ENCODE measurements around the gene USP8.

Gene USP8

DNA sequence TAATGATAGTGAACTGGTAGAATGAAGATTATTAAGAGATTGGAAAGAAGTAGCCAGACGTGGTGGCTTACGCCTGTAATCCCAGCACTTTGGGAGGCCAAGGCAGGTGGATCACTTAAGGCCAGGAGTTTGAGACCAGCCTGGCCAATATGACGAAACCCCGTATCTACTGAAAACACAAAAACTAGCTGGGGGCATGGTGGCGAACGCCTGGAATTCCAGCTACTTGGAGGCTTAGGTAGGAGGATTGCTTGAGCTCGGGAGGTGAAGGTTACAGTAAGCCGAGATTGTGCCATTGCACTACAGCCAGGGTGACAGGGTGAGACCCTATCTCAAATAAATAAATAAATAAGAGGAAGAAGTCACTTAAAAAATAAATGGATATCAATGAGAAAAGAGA, 14.0 kb downstream of the USP8 start:
- FAIRE-seq (peak; percentile 16), DNase-seq (ENCODE audit: insufficient read length, low spot score) (no peak)
- TF ChIP-seq POLR2A (IDR thresholded peaks at IDR 0.05; ENCODE audit: low read depth, low read length) = no peak
- TF ChIP-seq SPI1 (IDR thresholded peaks at IDR 0.05; ENCODE audit: low read depth, low read length) = no peak
- no peak for TF ChIP-seq PAX5 (IDR thresholded peaks at IDR 0.05; ENCODE audit: insufficient read depth, low read length, severe bottlenecking)
- no peak for TF ChIP-seq TAF1 (IDR thresholded peaks at IDR 0.05; ENCODE audit: low read depth, low read length)
- TF ChIP-seq POLR2AphosphoS5 (IDR thresholded peaks at IDR 0.05; ENCODE audit: low read depth, low read length) = no peak
- no peak for TF ChIP-seq POU2F2 (IDR thresholded peaks at IDR 0.05; ENCODE audit: low read depth, low read length)

DNA sequence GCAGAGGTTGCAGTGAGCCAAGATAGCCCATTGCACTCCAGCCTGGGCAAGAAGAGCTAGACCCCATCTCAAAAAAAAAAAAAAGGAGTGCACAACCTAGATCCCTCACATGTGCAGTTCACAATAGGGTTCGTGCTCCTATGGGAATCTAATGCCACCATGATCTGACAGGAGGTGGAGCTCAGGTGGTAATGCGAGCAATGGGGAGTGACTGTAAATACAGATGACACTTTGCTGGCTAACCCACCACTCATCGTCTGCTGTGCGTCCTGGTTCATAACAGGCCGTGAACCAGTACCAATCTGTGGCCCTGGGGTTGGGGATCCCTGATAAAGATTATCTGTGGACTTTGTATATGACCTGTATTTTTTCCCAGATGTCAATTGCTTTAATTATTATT, 16.7 kb downstream of the USP8 start:
- DNase-seq (ENCODE audit: insufficient read length, low spot score) (no peak), FAIRE-seq (no peak)
- TF ChIP-seq POU2F2 (IDR thresholded peaks at IDR 0.05; ENCODE audit: low read depth, low read length) (no peak), TAF1 (IDR thresholded peaks at IDR 0.05; ENCODE audit: low read depth, low read length) (no peak), POLR2A (IDR thresholded peaks at IDR 0.05; ENCODE audit: low read depth, low read length) (no peak), SPI1 (IDR thresholded peaks at IDR 0.05; ENCODE audit: low read depth, low read length) (no peak), POLR2AphosphoS5 (IDR thresholded peaks at IDR 0.05; ENCODE audit: low read depth, low read length) (no peak), PAX5 (IDR thresholded peaks at IDR 0.05; ENCODE audit: insufficient read depth, low read length, severe bottlenecking) (no peak)

DNA sequence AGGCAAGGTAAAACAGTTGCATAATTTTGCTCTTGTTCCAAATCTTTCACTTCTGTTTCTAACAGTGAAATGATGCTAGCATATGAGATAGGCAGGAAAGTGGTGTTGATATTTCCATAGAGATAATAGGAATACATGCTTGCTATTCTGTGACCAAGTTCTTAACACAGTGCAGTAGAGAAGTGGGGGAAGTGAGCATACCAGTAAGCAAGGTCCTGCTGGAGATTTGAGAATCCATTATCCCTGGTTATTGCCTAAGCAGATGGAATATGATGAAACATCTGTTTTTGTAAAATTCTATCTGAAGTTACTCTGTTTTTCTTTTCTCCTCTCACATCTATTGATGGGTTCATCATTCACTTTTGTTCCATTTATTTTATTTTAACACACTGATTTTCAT, 28.7 kb downstream of the USP8 start:
- FAIRE-seq = no peak
- DNase-seq (ENCODE audit: insufficient read length, low spot score) = no peak
- TF ChIP-seq SPI1 (IDR thresholded peaks at IDR 0.05; ENCODE audit: low read depth, low read length) (no peak), POU2F2 (IDR thresholded peaks at IDR 0.05; ENCODE audit: low read depth, low read length) (no peak), TAF1 (IDR thresholded peaks at IDR 0.05; ENCODE audit: low read depth, low read length) (no peak), POLR2AphosphoS5 (IDR thresholded peaks at IDR 0.05; ENCODE audit: low read depth, low read length) (no peak), PAX5 (IDR thresholded peaks at IDR 0.05; ENCODE audit: insufficient read depth, low read length, severe bottlenecking) (no peak), POLR2A (IDR thresholded peaks at IDR 0.05; ENCODE audit: low read depth, low read length) (no peak)

DNA sequence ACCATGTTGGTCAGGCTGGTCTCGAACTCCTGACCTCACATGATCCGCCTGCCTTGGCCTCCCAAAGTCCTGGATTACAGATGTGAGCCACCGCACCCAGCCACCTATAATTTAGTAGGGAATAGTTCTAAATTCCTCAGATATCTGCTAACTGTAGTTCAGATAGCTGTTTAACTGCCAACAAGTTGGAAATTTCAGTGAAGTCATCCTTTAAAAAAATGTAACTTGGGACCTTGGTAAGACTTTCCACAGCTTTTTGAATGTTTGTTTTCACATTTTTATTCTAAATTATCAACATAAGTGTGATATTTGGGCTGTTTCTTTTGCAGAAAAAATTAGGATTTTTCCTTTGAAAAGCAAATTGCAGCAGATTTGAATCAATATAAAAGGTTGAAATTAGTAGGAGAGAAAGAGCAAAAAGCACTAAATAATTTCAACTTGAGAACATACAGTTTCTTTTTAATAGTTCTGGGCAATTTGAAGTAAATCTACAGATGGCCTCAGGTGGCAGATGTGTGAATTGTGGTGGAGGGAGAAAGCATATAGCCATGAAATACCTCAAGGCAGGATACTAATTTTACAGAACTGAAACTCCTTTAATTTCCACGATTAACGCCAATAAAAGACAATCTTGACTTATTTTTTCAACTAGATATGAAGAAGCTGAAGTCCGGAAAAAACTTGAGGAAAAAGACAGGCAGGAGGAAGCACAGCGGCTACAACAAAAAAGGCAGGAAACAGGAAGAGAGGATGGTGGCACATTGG, 34.3 kb downstream of the USP8 start:
- no peak for DNase-seq (ENCODE audit: insufficient read length, low spot score)
- TF ChIP-seq POLR2AphosphoS5 (IDR thresholded peaks at IDR 0.05; ENCODE audit: low read depth, low read length) = no peak
- TF ChIP-seq PAX5 (IDR thresholded peaks at IDR 0.05; ENCODE audit: insufficient read depth, low read length, severe bottlenecking) = no peak
- peak; percentile 74 for TF ChIP-seq SPI1 (IDR thresholded peaks at IDR 0.05; ENCODE audit: low read depth, low read length)
- no peak for FAIRE-seq

DNA sequence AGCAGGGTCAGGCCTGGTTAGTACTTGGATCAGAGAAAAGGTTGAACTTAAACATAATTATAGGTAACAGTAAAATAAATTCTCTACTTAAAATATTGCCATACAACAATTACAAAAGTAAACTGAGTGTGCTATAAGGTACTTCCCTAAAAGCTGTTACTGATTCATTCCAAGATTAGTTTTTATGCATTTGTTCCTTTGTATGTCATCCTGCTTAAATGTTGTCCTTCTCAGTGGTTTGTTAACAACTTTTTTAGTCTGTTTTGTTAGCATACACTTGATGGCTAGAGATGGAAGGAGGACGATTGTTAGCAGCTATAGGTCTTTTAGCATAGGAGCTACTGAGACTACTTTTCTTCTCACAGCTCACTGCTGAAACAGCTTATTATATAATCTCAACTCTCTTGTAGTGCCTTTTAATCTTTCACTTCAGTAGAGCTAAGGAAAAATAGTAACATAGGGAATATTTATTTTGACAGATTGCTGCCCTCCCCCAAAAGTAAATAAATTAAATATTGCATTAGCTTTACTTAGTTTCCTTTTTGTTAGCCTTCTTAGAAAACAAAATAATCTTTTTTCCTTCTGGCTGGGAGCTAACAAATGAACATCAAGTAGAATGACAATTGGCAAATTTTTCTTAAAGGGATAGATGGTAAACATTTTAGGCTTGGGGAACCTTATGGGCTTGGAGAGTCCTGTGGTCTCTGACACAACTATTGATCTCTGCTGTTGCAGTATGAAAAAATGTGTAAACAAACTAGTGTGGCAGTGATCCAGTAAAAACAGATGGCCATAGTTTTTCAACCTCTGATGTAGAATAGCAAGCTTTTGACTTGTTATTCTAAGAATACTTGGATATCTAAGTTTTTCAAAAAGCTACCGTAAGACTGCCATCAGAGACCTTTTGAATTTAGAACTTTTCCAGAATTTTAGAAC, 39.5 kb downstream of the USP8 start:
- no peak for DNase-seq (ENCODE audit: insufficient read length, low spot score)
- FAIRE-seq = no peak

DNA sequence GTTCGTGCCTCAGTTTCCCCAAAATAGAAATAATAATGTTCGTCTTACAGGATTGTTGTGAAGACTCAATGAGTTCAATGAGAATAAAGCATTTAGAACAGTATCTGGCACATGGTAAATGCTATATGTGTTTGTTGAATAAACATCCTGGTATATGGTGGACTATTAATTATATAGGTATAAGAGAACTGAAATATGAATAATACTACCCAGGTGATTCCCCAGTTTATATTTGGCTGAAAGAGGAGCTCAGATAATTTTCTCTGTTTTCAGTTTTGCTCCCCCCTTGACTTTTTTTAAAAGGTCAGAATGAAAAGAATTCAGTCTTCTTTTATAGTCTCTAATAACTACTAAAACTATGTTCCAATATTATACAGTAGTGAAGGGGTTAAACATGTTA, 46.9 kb downstream of the USP8 start:
- TF ChIP-seq POLR2AphosphoS5 (IDR thresholded peaks at IDR 0.05; ENCODE audit: low read depth, low read length) (no peak), PAX5 (IDR thresholded peaks at IDR 0.05; ENCODE audit: insufficient read depth, low read length, severe bottlenecking) (no peak), TAF1 (IDR thresholded peaks at IDR 0.05; ENCODE audit: low read depth, low read length) (no peak), POLR2A (IDR thresholded peaks at IDR 0.05; ENCODE audit: low read depth, low read length) (no peak), POU2F2 (IDR thresholded peaks at IDR 0.05; ENCODE audit: low read depth, low read length) (no peak), SPI1 (IDR thresholded peaks at IDR 0.05; ENCODE audit: low read depth, low read length) (no peak)
- FAIRE-seq (no peak), DNase-seq (ENCODE audit: insufficient read length, low spot score) (no peak)

More for the DNA sequence above, 39.5 kb downstream of the USP8 start:
- TF ChIP-seq PAX5 (IDR thresholded peaks at IDR 0.05; ENCODE audit: insufficient read depth, low read length, severe bottlenecking) (no peak), TAF1 (IDR thresholded peaks at IDR 0.05; ENCODE audit: low read depth, low read length) (no peak), POLR2AphosphoS5 (IDR thresholded peaks at IDR 0.05; ENCODE audit: low read depth, low read length) (no peak), POLR2A (IDR thresholded peaks at IDR 0.05; ENCODE audit: low read depth, low read length) (no peak), POU2F2 (IDR thresholded peaks at IDR 0.05; ENCODE audit: low read depth, low read length) (no peak), SPI1 (IDR thresholded peaks at IDR 0.05; ENCODE audit: low read depth, low read length) (no peak)

DNA sequence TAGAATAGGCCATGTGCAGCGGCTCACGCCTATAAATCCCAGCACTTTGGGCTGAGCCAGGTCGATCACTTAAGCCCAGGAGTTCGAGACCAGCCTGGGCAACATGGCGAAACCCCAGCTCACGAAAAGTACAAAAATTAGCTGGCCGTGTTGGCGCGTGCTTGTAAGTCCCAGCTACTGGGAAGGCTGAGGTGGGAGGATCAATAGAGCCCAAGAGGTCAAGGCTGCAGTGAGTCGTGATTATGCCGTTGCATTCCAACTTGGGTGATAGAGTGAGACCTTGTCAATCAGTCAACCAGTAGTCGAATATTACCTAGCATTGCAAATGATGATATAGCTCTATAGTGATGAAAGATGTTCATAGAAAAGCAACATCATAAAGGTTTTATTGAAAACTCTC, 51.9 kb downstream of the USP8 start:
- TF ChIP-seq TAF1 (IDR thresholded peaks at IDR 0.05; ENCODE audit: low read depth, low read length) (no peak), POLR2A (IDR thresholded peaks at IDR 0.05; ENCODE audit: low read depth, low read length) (no peak), PAX5 (IDR thresholded peaks at IDR 0.05; ENCODE audit: insufficient read depth, low read length, severe bottlenecking) (no peak), POLR2AphosphoS5 (IDR thresholded peaks at IDR 0.05; ENCODE audit: low read depth, low read length) (no peak), POU2F2 (IDR thresholded peaks at IDR 0.05; ENCODE audit: low read depth, low read length) (no peak), SPI1 (IDR thresholded peaks at IDR 0.05; ENCODE audit: low read depth, low read length) (no peak)
- no peak for DNase-seq (ENCODE audit: insufficient read length, low spot score)
- FAIRE-seq = no peak

DNA sequence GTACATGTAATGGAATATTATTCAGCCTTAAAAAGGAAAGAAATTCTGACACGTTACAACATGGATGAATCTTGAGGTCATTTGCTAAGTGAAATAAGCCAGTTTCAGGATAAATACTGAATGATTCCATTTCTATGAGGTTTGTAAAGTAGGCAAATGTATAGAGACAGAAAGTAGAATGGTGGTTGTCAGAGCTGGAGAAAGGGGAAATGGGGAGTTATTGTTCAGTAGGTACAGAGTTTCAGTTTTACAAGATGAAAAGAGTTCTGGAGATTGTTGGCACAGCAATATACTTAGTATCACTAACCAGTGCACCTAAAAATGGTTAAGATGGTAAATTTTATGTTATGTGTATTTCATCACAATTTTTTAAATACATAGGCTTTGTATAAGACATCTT, 60.6 kb downstream of the USP8 start:
- TF ChIP-seq POLR2A (IDR thresholded peaks at IDR 0.05; ENCODE audit: low read depth, low read length) (no peak), PAX5 (IDR thresholded peaks at IDR 0.05; ENCODE audit: insufficient read depth, low read length, severe bottlenecking) (no peak), SPI1 (IDR thresholded peaks at IDR 0.05; ENCODE audit: low read depth, low read length) (peak; percentile 93), POLR2AphosphoS5 (IDR thresholded peaks at IDR 0.05; ENCODE audit: low read depth, low read length) (no peak), TAF1 (IDR thresholded peaks at IDR 0.05; ENCODE audit: low read depth, low read length) (no peak), POU2F2 (IDR thresholded peaks at IDR 0.05; ENCODE audit: low read depth, low read length) (no peak)
- no peak for DNase-seq (ENCODE audit: insufficient read length, low spot score)
- peak; percentile 54 for FAIRE-seq

DNA sequence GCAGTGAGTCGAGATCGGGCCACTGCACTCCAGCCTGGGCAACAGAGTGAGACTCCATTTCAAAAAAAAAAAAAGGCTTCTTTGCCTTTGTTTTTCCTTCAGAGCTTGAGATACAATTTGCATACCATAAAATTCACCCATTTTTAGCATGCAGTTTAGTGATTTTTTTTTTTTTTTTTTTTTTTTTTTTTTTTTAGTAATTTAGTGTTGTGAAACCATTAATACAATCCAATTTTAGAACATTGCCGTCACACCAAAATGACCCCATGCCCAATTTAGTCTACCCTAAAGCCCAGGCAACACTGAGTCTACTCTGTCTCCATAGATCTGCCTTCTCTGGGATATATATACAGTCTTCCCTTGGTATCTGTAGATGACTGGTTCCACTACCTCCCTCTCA, 61.2 kb downstream of the USP8 start:
- no peak for DNase-seq (ENCODE audit: insufficient read length, low spot score)
- TF ChIP-seq TAF1 (IDR thresholded peaks at IDR 0.05; ENCODE audit: low read depth, low read length) = no peak
- TF ChIP-seq POU2F2 (IDR thresholded peaks at IDR 0.05; ENCODE audit: low read depth, low read length) = no peak
- TF ChIP-seq PAX5 (IDR thresholded peaks at IDR 0.05; ENCODE audit: insufficient read depth, low read length, severe bottlenecking) = no peak
- TF ChIP-seq SPI1 (IDR thresholded peaks at IDR 0.05; ENCODE audit: low read depth, low read length) = no peak
- no peak for TF ChIP-seq POLR2A (IDR thresholded peaks at IDR 0.05; ENCODE audit: low read depth, low read length)
- TF ChIP-seq POLR2AphosphoS5 (IDR thresholded peaks at IDR 0.05; ENCODE audit: low read depth, low read length) = no peak
- FAIRE-seq = no peak
